Esophagus squamous epithelium (tissue), 5 donors: ENCODE results near the gene BACH2. TPM values are rescaled to one million over a fixed set of nuclear protein-coding genes. Genes with fewer than 3 reads are reported as not detected.
"Not testable (repeated sequence)": the region's sequence is repeated elsewhere in the genome, so short reads cannot be mapped to it uniquely, and the experiment has no call there.

Experiments
- DNase-seq: peaks from one replicate; lab custom pipeline; 2025; lab: John Stamatoyannopoulos, UW
- H3K27ac ChIP-seq, 4 donors: fragments of 200-600 bp; sonication (generic); one replicate each; pipeline ENCODE4 v1.5.1; 2016 to 2019; ENCODE audit warnings: mild to moderate bottlenecking in 1 of 4
- H3K27me3 ChIP-seq, 4 donors: fragments of 200-600 bp; sonication (generic); 1 replicate in 3 of 4; 2 replicates in 1 of 4; pipeline versions ENCODE4 v1.5.1 to v1.6.0; 2017 to 2021; ENCODE audit warnings: antibody characterized with exemption in 1 of 4
- H3K36me3 ChIP-seq, 3 donors: fragments of 200-600 bp; sonication (generic); one replicate each; pipeline ENCODE4 v1.5.1; 2016 to 2019
- H3K4me1 ChIP-seq, 3 donors: fragments of 200-600 bp; sonication (generic); one replicate each; pipeline ENCODE4 v1.5.1; 2017 to 2019
- H3K4me3 ChIP-seq, 4 donors: fragments of 200-600 bp; sonication (generic); 1 replicate in 3 of 4; 2 replicates in 1 of 4; pipeline ENCODE4 v1.5.1; 2016 to 2019; ENCODE audit warnings: mild to moderate bottlenecking in 2 of 4, moderate library complexity in 1 of 4
- H3K9me3 ChIP-seq, 3 donors: fragments of 200-600 bp; sonication (generic); one replicate each; pipeline ENCODE4 v1.5.1; 2016 to 2019
- CTCF ChIP-seq, 6 experiments: fragments of 450-650 bp in 4 of 6; fragments of 200-600 bp in 2 of 6; sonication (generic) in 2 of 6; IDR thresholded peaks; one replicate each; pipeline ENCODE4 v1.5.1; 2016 to 2019; ENCODE audit warnings: antibody characterized with exemption in 6 of 6, mild to moderate bottlenecking in 4 of 6, moderate library complexity in 4 of 6
- POLR2A ChIP-seq, 4 donors: fragments of 450-650 bp; IDR thresholded peaks; one replicate each; pipeline ENCODE4 v1.6.1; 2017; ENCODE audit warnings: antibody characterized with exemption in 4 of 4, mild to moderate bottlenecking in 4 of 4, moderate library complexity in 3 of 4
- WGBS, 2 donors: methylation state at CpG; one replicate each; pipeline ENCODE4 v1.1.5; 2018; 5-methylcytosine and 5-hydroxymethylcytosine counted together
- intact Hi-C: fragments of 100-400 bp; cut with DNase I; formaldehyde crosslinking; loops from one replicate; pipeline ENCODE4 v1.15.0; 2022
- total RNA-seq, 4 donors: library from RNA; depleted of rRNA; stranded (reverse); fragments of >200 nt; gene quantifications; one replicate each; pipeline ENCODE4 v1.1.0, GENCODE V29; 2016
- donor health status: DM: yes; HTN: yes; CAD: no.

BACH2 gene
- total RNA-seq, 4 donors from 2014 or later = 0.22 to 6.1 (median 0.66) TPM

- Histone ChIP-seq H3K36me3 (no peaks in the 10 kb centered on the region), H3K27me3 (no peaks in the 10 kb centered on the region), H3K9me3 (no peaks in the 10 kb centered on the region), H3K27ac (peak overlapping the region in 1 of 4 donors; percentile 19), H3K4me1 (peaks cover 0 to 8% (median 0%) of the 10 kb centered on the region in 3 donors), H3K4me3 (no peak overlapping the region)
- 60 to 71% methylated on average over 7 of the region's 7 CpGs for WGBS, 2 donors
- DNase-seq = no peak
- no peak for TF ChIP-seq CTCF (IDR thresholded peaks at IDR 0.05)
- no peak for TF ChIP-seq POLR2A (IDR thresholded peaks at IDR 0.05)
- intact Hi-C loops = no loop called here
Measured at GRCh38 chr6:90131614-90132423, 164.8 kb downstream of the BACH2 start.

GRCh38 chr6:90131125-90131524 is 165.5 kb downstream of the BACH2 start:
- TF ChIP-seq CTCF (IDR thresholded peaks at IDR 0.05) (no peak), POLR2A (IDR thresholded peaks at IDR 0.05) (no peak)
- Histone ChIP-seq H3K4me1 (peaks cover 0 to 11% (median 0%) of the 10 kb centered on the region in 3 donors), H3K4me3 (no peak overlapping the region), H3K27ac (peak overlapping the region in 1 of 4 donors; percentile 19), H3K9me3 (no peaks in the 10 kb centered on the region), H3K36me3 (no peaks in the 10 kb centered on the region), H3K27me3 (no peaks in the 10 kb centered on the region)
- WGBS, 2 donors = 67 to 83% methylated on average over 1 of the region's 1 CpG
- DNase-seq = no peak
- intact Hi-C loops = no loop called here

- H3K4me1 ChIP-seq = peaks cover 0 to 11% (median 0%) of the 10 kb centered on the region in 3 donors
- 74 to 94% methylated on average over 2 of the region's 2 CpGs for WGBS, 2 donors
- intact Hi-C loops = not testable (repeated sequence)
Measured at GRCh38 chr6:90128687-90129086, 168.0 kb downstream of the BACH2 start.

GRCh38 chr6:90127595-90127994 is 169.0 kb downstream of the BACH2 start:
- H3K4me3 ChIP-seq = no peak overlapping the region
- no peaks in the 10 kb centered on the region for H3K27me3 ChIP-seq
- peaks cover 0 to 11% (median 0%) of the 10 kb centered on the region in 3 donors for H3K4me1 ChIP-seq
- H3K36me3 ChIP-seq = no peaks in the 10 kb centered on the region
- DNase-seq = no peak
- TF ChIP-seq POLR2A (IDR thresholded peaks at IDR 0.05) (no peak), CTCF (IDR thresholded peaks at IDR 0.05) (no peak)
- no peaks in the 10 kb centered on the region for H3K9me3 ChIP-seq
- no peak overlapping the region for H3K27ac ChIP-seq
- intact Hi-C loops = no loop called here
- WGBS, 2 donors = 75 to 79% methylated on average over 7 of the region's 7 CpGs

More at GRCh38 chr6:90128687-90129086, 168.0 kb downstream of the BACH2 start:
- H3K4me3 ChIP-seq, DNase-seq, H3K36me3 ChIP-seq, H3K27ac ChIP-seq, H3K27me3 ChIP-seq, H3K9me3 ChIP-seq: not testable (repeated sequence)

GRCh38 chr6:90126839-90127238 is 169.8 kb downstream of the BACH2 start:
- Histone ChIP-seq H3K27ac (no peak overlapping the region), H3K27me3 (no peaks in the 10 kb centered on the region), H3K9me3 (no peaks in the 10 kb centered on the region), H3K4me3 (no peak overlapping the region), H3K4me1 (peaks cover 0 to 6% (median 0%) of the 10 kb centered on the region in 3 donors), H3K36me3 (no peaks in the 10 kb centered on the region)
- no peak for TF ChIP-seq POLR2A (IDR thresholded peaks at IDR 0.05)
- no peak for TF ChIP-seq CTCF (IDR thresholded peaks at IDR 0.05)
- 72 to 77% methylated on average over 4 of the region's 4 CpGs for WGBS, 2 donors
- intact Hi-C loops = no loop called here
- DNase-seq = no peak
